ENCODE measurements around the gene ATP6V0D1.

The ATP6V0D1 gene

GRCh38 chr16:67443265-67443664 is 37.7 kb downstream of the ATP6V0D1 start:
- no peak for DNase-seq

DNA sequence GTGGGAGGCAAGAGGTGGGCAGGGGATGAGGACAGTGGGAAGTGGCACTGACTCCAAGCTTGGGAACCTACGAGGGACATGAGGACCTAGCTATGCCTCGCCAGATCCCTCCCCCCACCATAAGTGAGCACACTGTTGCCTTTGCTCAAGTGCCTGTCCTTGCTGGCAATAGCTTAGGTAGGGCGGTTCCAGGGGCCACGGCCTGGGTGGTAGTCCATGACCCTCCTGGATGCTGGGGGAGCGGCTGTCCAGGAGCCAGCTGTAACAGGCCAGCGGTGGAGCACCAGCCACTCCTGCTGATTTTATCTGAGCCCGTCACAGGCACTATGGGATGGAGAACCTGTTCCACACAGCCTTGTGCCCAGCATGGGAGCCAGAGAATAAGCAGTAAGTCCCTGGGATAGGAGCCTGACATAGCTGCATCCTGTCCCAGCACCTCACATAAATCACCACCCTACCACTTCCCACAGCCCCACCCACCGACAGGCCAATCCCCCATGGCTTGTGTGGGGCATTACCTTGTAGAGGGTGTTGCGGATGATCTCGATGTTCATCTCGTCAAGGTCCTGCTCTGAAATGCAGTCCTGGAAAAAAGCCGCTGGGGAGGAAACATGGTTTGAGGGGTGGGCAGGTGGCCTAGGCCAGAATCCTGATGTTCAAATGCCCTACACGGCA is 38.2 kb downstream of the ATP6V0D1 start:
- DNase-seq = no peak

DNA sequence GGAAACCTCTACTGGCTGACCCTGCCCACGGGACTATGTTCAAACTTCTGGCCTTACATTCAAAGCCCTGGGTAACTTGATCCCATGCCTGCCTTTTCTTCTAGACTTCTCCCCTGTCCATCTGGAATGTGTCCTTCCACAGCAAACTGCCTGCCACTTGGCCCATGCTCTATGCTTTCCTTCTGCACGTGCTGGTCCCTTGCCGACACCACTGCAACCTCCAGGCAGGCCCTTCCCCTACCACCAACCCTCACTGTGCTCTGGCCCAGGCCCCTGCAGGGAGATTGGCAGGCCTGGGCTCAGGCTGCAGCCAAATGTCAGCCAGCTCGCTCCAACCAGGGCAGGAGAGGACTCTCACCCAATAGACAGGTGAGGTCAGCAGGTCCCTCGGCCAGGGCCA is 39.0 kb downstream of the ATP6V0D1 start:
- no peak for DNase-seq

GRCh38 chr16:67441271-67441753 is 39.6 kb downstream of the ATP6V0D1 start:
- DNase-seq = no peak

GRCh38 chr16:67438824-67439393 is 42.0 kb downstream of the ATP6V0D1 start:
- no peak for DNase-seq

DNA sequence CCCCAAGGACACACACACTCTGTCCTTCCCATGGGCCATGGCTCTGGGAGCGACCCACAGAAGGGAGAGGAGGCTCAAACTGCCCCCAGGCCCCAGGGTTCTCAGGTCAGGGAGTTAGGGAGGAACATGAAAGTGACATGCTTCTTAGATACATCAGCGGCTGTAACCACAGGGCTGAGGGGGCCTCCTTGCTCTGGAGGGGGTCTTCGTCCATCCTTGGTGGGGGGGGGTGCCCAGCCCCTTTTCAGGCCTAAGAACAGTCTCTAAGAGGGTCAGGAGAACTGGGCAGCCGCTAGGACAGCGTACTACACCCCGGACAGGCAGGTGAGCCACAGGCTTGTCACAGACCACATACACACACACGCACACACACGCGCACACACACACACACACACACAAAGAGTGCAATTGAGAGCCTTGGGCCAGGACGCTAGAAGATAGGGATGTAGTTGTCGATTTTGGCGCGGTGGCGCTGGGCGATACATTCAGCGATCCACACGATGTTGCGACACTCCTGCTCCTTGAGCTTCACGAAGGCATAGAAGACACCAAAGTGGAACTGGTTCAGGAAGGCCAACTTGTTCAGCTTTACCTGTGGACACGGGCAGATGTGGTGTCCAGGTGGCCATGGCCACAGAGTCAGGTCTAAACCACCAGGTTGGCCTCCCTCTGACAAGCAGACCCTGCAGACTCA is 42.7 kb downstream of the ATP6V0D1 start:
- no peak for DNase-seq

DNA sequence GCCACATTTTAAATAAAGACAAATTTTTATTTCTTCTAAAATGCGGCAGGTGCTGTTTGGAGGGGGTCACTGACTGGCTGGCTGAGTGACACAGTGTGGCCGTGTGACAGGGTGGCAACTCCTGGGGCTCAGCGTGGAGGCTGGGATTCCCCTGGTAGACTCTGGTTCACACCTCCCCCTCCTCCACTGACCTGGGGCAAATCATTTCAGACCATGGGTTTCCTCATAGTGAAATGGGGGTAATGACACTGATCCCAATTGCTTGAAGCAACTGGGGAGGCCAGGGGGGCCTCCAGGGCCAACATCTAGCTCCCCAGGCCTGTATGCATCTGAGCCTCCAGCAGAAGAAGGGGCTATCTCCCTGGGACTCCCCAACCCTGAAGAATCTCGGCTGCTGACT is 43.4 kb downstream of the ATP6V0D1 start:
- DNase-seq = no peak

GRCh38 chr16:67436640-67437193 is 44.2 kb downstream of the ATP6V0D1 start:
- DNase-seq = no peak

- DNase-seq = no peak
Measured at GRCh38 chr16:67435758-67436164, 45.2 kb downstream of the ATP6V0D1 start.

- no peak for DNase-seq
Measured at GRCh38 chr16:67433131-67433719, 47.7 kb downstream of the ATP6V0D1 start.

DNA sequence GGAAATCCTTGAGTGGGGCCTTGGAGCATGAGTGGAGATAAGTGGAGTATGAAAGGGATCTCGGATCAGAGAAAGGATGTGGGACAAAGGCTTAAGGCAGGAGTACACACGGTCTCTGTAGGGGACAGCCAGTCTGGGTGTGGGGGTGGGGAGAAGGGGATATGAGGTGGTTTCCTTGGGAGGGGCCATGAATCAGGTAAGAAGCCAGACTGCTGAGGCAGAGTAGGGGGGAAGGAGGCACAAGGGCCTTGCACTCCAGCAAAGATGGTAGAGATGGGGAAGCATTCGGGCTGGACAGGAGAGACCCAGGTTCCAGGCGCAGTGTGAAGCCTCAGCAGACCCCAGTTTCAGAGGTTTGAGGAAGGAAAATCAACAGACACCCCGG is 48.5 kb downstream of the ATP6V0D1 start:
- no peak for DNase-seq

- DNase-seq = no peak
Measured at GRCh38 chr16:67431775-67432505, 49.0 kb downstream of the ATP6V0D1 start.

DNA sequence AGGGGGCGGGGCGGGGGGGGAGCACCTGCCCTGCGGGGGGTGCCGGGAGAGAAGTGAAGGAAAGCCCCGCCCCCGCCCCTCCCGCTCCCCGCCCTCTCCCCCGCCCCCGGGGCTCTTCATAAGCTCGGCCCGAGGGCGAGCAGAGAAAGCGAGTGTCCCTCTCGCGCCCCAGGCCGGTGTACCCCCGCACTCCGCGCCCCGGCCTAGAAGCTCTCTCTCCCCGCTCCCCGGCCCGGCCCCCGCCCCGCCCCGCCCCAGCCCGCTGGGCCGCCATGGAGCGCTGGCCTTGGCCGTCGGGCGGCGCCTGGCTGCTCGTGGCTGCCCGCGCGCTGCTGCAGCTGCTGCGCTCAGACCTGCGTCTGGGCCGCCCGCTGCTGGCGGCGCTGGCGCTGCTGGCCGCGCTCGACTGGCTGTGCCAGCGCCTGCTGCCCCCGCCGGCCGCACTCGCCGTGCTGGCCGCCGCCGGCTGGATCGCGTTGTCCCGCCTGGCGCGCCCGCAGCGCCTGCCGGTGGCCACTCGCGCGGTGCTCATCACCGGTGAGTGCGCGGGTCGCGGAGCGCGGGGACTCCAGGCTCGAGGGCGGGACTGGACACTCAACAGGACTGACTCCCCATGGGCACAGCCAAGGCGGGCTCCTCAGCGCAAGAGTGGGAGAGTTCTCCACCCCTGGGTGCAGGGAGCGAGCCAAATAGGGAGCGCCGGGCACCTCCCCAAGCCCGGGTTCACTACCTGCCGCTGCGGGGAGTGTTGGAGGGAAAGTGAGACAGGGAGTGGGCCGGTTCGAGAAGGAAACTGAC is 49.8 kb downstream of the ATP6V0D1 start, which contains the start of gene HSD11B2:
TSS of gene HSD11B2 (plus strand) at position 145 of the 798 bp plus-strand sequence. CDS start at position 273, 128 bp downstream.
- DNase-seq = peak; percentile 41

DNA sequence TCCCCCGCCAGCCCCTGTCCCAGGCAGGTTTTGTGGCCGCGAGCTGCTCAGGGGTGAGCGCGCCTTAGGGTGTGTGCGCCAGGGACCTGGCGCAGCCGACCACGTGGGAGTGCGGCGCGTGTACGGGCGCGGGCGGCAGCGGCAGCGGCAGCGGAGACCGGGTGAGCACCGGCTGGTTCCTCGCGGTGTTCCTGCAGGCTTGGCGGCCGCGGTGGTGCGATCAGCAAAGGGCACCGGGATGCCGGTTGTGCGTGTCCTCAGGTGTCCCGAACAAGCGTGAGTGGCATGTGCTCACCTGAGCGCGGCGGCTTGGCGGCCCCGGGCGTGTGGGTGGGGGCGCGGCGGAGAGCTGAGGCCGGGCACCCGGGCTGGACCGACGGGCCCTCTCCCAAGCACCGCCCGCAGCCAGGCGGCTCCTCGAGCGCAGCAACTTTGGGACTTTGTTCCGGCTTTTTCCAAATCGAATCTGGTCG is 50.4 kb downstream of the ATP6V0D1 start:
- DNase-seq = no peak

GRCh38 chr16:67429799-67430503 is 51.0 kb downstream of the ATP6V0D1 start:
- DNase-seq = no peak

DNA sequence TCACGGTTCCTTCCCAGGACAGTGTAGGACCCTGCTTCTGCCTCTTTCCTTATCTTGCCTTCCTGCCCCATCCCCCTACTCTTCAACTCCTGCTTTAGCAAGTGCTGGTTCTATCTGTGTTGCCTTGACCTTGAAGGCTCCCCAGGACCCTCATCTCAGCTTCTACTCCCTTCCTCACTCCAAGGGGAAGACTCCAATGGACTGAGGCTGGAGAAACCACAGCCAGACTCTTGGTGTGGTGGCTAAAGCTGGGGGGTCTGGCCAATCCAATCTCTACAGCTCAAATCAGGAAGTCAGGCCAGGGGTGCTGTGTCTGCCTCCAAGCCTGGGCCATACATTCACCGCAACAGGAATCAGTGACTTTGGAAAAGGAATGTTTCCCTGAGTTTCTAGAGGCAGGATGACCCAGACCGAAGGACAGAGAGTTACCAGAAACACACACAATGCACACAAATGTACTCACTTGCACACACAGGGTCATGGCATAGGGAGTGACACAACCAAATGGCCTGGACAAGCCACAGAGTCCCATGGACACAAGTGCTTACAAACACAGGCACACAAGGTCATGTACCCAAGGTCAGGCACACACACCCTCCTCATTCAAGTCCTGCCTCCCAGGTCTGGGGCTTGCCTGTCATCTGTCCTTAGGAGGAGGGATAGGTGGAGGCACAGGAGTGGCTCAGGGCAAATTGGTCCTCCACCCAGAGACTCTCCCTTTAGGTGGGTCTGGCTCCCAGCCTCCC is 51.7 kb downstream of the ATP6V0D1 start:
- no peak for DNase-seq

DNA sequence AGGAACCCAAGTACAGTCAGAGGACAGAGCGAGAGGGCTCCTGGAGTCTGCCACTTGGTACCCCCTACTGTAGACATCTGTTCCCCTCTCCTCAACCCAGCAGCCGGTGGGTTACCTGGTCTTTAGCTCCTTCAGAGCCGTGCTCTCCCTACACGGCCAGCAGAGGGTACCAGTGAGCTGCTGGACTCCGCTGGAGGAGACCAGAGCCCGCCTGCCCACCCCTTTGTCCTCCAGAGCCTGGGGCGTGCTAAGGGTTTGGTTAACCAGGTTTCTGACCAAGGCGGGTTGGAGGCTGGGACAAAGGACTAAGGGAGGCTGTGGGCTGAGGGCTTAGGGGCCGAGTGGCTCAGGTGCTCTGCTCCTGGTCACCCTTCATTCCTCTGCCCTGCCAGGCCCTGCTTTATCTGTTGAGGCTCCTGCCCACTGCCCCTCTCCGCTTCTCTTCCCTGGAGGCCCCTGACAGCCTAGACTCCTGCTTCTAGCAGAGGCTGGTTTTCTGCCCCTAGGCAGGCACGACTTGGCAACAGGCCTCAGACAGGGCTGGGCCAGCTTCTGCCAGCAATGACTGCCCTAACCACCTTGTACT is 52.7 kb downstream of the ATP6V0D1 start:
- no peak for DNase-seq

- DNase-seq = no peak
Measured at GRCh38 chr16:67426950-67427349, 54.0 kb downstream of the ATP6V0D1 start.

DNA sequence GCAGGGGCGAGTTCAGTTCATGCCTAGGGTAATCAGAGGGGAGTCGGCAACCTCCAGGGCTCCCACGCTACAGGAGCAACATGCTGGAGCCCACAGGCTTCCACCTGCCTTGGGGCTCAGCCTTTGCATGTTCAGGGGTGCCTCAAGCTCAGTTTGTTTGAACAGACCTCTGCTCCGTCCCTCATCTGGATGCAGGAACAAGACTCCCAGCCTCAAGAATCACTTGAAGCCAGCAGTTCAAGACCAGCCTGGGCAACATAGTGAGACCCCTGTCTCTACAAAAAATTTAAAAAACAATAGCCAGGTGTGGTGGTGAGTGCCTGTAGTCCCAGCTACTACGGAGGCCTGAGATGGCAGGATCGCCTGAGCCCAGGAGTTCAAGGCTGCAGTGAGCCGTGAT is 54.9 kb downstream of the ATP6V0D1 start:
- DNase-seq = no peak

DNA sequence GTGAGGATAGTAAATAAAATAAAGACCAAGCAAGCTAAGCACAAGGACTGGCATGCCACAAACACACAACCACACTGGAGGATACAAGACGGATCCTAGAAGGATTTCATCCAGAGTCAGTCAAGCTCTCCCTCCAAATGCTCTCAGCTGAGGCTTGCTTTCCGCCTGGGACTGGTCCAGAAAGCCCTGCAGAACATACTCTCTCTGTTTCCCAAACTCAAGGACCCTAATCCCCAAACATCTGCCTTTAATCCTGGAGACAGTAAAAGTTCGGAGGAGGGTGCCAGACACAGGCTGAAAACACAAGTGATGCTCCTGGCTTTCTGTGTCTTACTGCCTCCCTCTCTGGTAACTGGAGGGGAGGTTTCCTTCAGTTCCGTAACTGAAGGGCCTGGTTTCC is 55.4 kb downstream of the ATP6V0D1 start:
- no peak for DNase-seq
